SK-N-SH treated with all-trans-retinoic acid at 6 μM for 48 hours (cell line): Measurements from ENCODE around the gene ZGLP1.

ENCODE experiments used
- SNAI2 ChIP-seq: fragments of 250-450 bp; sonication (Bioruptor Pico); IDR thresholded peaks from 2 replicates; pipeline ENCODE4 v1.5.0; 2020; ENCODE audit warnings: mild to moderate bottlenecking, moderate library complexity
- ZC3H10 ChIP-seq: fragments of 250-450 bp; sonication (Bioruptor Pico); IDR thresholded peaks from 2 replicates; pipeline ENCODE4 v1.5.1; 2021; ENCODE audit warnings: mild to moderate bottlenecking, moderate library complexity
- ZFP3 ChIP-seq: fragments of 250-450 bp; sonication (Bioruptor Pico); IDR thresholded peaks from 2 replicates; pipeline ENCODE4 v1.5.0; 2020; ENCODE audit warnings: mild to moderate bottlenecking, moderate library complexity
- ZFP30 ChIP-seq: fragments of 450-650 bp; formaldehyde crosslinking; IDR thresholded peaks from 2 replicates; pipeline ENCODE4 v1.5.0; 2022; ENCODE audit warnings: mild to moderate bottlenecking, moderate library complexity

GRCh38 chr19:10270616-10271394 is 38.8 kb downstream of the ZGLP1 start, which contains the start of gene ICAM1:
- TF ChIP-seq ZFP3 (CRISPR knock-in tag) (no peak), ZC3H10 (CRISPR knock-in tag) (no peak), SNAI2 (CRISPR knock-in tag) (no peak), ZFP30 (CRISPR knock-in tag) (no peak)
